Panc1 (cell line): ENCODE data around the gene PRKACA. TPM values are rescaled to one million over a fixed set of nuclear protein-coding genes. Genes with fewer than 3 reads are reported as not detected.

Source experiments
- ATAC-seq: fragments of 200-7000 bp; cut with Tn5 transposase; 2 replicates; pipeline ENCODE4 v1.9.1; 2020; ENCODE audit warnings: mild to moderate bottlenecking, moderate library complexity
- BruUV-seq: library from RNA; stranded (reverse); fragments of 400-500 nt; replicated peaks from 2 replicates; lab custom pipeline; 2021; lab: Mats Ljungman, UMichigan
- CTCF ChIA-PET: fragments of 300-600 bp; sonication (Branson Sonifier 250); formaldehyde crosslinking; loops from one replicate; lab custom pipeline; 2022; ENCODE audit warnings: antibody characterized with exemption; lab: Charles Lee
- POLR2A ChIA-PET: fragments of 300-600 bp; sonication (Branson Sonifier 250); formaldehyde crosslinking; loops from one replicate; lab custom pipeline; 2022; ENCODE audit warnings: antibody characterized with exemption; lab: Charles Lee
- DNase-seq: peaks from one replicate; pipeline ENCODE4 v3.0.0-alpha.2; 2010; ENCODE audit warnings: low read depth, low spot score
- H3K27ac ChIP-seq: 2 replicates; pipeline ENCODE4 v1.5.1; 2011; ENCODE audit warnings: mild to moderate bottlenecking, low read length, inconsistent platforms
- H3K27me3 ChIP-seq: fragments of 200-500 bp; sonication (Bioruptor generic); 2 replicates; pipeline ENCODE4 v1.6.0; 2014; ENCODE audit warnings: low read length, inconsistent platforms; ENCODE audit not compliant: control insufficient read depth, insufficient read depth
- H3K36me3 ChIP-seq: fragments of 200-500 bp; sonication (Bioruptor generic); 2 replicates; pipeline ENCODE4 v1.5.1; 2014; ENCODE audit warnings: inconsistent platforms, mild to moderate bottlenecking, low read length, moderate library complexity; ENCODE audit not compliant: control insufficient read depth, insufficient read depth
- H3K4me1 ChIP-seq: 2 replicates; pipeline ENCODE4 v1.5.1; 2011; ENCODE audit warnings: inconsistent platforms, mild to moderate bottlenecking, low read length, moderate library complexity; ENCODE audit not compliant: control insufficient read depth, insufficient read depth
- H3K4me3 ChIP-seq, 2 experiments: 2 replicates each; pipeline ENCODE4 v1.5.1; 2011 to 2012; ENCODE audit warnings: low read depth in 2 of 2, low read length in 2 of 2, mild to moderate bottlenecking in 2 of 2, inconsistent platforms in 1 of 2, moderate library complexity in 1 of 2
- H3K9me3 ChIP-seq: fragments of 200-500 bp; sonication (Bioruptor generic); 2 replicates; pipeline ENCODE4 v1.5.1; 2014; ENCODE audit warnings: low read depth, mild to moderate bottlenecking, inconsistent platforms, low read length, moderate library complexity; ENCODE audit not compliant: control insufficient read depth, insufficient read depth
- POLR2AphosphoS5 ChIP-seq: IDR thresholded peaks from 2 replicates; pipeline ENCODE4 v1.6.1; 2012; ENCODE audit warnings: mild to moderate bottlenecking, low read depth, low read length, moderate library complexity
- SIN3A ChIP-seq: IDR thresholded peaks from 2 replicates; pipeline ENCODE4 v1.6.1; 2012; ENCODE audit warnings: low read depth, mild to moderate bottlenecking, low read length, moderate library complexity, borderline replicate concordance; ENCODE audit not compliant: insufficient read depth
- TCF7L2 ChIP-seq: IDR thresholded peaks from 2 replicates; pipeline ENCODE4 v1.6.1; 2011; ENCODE audit warnings: mild to moderate bottlenecking, low read depth, low read length, inconsistent platforms
- in situ Hi-C: cut with HindIII; loops from 2 replicates; pipeline ENCODE4 v1.10.0; 2016; ENCODE audit warnings: low sequenced_read_pairs, low pct_unique_long_range_greater_than_20kb
- intact Hi-C: fragments of 100-400 bp; cut with micrococcal nuclease; formaldehyde crosslinking; loops from one replicate; pipeline ENCODE4 v1.10.0; 2022; ENCODE audit not compliant: unreplicated experiment
- total RNA-seq: library from RNA; stranded (reverse); gene quantifications from one replicate; pipeline ENCODE4 v1.2.1, GENCODE V29; 2021; ENCODE audit not compliant: unreplicated experiment
- TF ChIP-seq, protein P1 (sequence below): fragments of 450-650 bp; IDR thresholded peaks from 2 replicates; pipeline ENCODE4 v1.5.1; 2017; ENCODE audit warnings: mild to moderate bottlenecking
- TF ChIP-seq, protein P2 (sequence below), 2 experiments: IDR thresholded peaks; 2 replicates each; pipeline ENCODE4 v1.6.1; 2011 to 2012; ENCODE audit warnings: low read depth in 2 of 2, control low read depth in 1 of 2, low read length in 1 of 2, mild to moderate bottlenecking in 1 of 2, moderate library complexity in 1 of 2; ENCODE audit not compliant: insufficient read depth in 1 of 2

The PRKACA gene
- total RNA-seq, 1 experiment from 2014 or later, result 70.8 TPM

DNA sequence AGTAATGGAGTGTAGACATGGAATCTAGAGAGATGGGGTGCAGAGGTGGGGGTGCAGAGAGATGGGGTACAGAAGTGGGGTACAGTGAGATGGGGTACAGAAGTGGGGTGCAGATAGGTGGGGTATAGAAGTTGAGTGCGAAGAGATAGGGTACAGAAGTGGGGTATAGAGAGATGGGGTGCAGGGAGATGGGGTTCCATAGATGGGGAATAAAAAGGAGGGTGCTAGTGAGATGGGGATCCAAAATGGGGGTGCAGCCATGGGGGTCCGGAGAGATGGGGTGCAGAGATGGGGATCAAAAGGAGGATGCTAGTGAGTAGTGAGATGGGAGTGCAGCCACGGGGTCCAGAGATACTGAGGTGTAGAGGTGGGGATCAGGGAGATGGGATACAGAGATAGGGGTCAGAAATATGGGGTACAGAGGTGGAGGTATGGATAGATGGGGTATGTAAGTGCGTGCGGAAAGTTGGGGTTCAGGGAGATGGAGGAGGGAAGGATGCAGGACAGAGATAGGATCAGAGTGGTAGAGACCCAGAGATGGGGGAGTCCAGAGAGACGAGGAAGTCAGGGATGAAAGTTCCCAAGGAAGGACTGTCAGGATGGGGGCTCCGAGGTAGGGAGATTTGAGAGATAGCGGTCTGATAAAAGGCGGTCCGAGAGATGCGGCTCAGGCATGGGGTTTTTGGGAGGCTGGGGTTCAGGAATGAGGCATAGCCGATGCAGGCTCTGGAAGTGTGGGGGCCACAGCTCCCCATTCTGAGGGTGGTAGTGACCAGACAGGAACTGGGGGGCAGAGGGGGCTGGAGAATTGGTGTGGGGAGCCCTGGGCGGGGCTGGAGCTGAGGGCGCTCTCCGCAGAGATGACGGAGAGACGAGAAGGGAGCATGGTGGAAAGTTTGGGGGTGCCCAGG is 59.1 kb downstream of the PRKACA start:
- in situ Hi-C loops, result no loop called here
- Histone ChIP-seq H3K4me3 (peak overlapping the region; percentile 32 to 47), H3K4me1 (peaks cover 5% of the 10 kb centered on the region; the same call in 1 of the 2 replicates), H3K27me3 (no peaks in the 10 kb centered on the region), H3K9me3 (no peaks in the 10 kb centered on the region), H3K27ac (no peak overlapping the region), H3K36me3 (no peaks in the 10 kb centered on the region)
- BruUV-seq, result no TSS peak
- CTCF ChIA-PET, result interaction anchor here (0.6 kb wide), 1 partner anchor 71 kb away, joined by 7 read pairs; no protein-coding TSS in a partner anchor
- intact Hi-C loops, result no loop called here
- DNase-seq (no peak), ATAC-seq (no peak)
- POLR2A ChIA-PET, result no interaction called here
- TF ChIP-seq TCF7L2 (no peak), POLR2AphosphoS5 (no peak), SIN3A (no peak)
- TF ChIP-seq, protein P1, sequence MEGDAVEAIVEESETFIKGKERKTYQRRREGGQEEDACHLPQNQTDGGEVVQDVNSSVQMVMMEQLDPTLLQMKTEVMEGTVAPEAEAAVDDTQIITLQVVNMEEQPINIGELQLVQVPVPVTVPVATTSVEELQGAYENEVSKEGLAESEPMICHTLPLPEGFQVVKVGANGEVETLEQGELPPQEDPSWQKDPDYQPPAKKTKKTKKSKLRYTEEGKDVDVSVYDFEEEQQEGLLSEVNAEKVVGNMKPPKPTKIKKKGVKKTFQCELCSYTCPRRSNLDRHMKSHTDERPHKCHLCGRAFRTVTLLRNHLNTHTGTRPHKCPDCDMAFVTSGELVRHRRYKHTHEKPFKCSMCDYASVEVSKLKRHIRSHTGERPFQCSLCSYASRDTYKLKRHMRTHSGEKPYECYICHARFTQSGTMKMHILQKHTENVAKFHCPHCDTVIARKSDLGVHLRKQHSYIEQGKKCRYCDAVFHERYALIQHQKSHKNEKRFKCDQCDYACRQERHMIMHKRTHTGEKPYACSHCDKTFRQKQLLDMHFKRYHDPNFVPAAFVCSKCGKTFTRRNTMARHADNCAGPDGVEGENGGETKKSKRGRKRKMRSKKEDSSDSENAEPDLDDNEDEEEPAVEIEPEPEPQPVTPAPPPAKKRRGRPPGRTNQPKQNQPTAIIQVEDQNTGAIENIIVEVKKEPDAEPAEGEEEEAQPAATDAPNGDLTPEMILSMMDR, result no peak
- TF ChIP-seq, protein P2, sequence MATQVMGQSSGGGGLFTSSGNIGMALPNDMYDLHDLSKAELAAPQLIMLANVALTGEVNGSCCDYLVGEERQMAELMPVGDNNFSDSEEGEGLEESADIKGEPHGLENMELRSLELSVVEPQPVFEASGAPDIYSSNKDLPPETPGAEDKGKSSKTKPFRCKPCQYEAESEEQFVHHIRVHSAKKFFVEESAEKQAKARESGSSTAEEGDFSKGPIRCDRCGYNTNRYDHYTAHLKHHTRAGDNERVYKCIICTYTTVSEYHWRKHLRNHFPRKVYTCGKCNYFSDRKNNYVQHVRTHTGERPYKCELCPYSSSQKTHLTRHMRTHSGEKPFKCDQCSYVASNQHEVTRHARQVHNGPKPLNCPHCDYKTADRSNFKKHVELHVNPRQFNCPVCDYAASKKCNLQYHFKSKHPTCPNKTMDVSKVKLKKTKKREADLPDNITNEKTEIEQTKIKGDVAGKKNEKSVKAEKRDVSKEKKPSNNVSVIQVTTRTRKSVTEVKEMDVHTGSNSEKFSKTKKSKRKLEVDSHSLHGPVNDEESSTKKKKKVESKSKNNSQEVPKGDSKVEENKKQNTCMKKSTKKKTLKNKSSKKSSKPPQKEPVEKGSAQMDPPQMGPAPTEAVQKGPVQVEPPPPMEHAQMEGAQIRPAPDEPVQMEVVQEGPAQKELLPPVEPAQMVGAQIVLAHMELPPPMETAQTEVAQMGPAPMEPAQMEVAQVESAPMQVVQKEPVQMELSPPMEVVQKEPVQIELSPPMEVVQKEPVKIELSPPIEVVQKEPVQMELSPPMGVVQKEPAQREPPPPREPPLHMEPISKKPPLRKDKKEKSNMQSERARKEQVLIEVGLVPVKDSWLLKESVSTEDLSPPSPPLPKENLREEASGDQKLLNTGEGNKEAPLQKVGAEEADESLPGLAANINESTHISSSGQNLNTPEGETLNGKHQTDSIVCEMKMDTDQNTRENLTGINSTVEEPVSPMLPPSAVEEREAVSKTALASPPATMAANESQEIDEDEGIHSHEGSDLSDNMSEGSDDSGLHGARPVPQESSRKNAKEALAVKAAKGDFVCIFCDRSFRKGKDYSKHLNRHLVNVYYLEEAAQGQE (IDR thresholded peaks at IDR 0.05; ENCODE audit: insufficient read depth in 1 of 2, low read depth in 2 of 2, low read length in 1 of 2), result no peak

DNA sequence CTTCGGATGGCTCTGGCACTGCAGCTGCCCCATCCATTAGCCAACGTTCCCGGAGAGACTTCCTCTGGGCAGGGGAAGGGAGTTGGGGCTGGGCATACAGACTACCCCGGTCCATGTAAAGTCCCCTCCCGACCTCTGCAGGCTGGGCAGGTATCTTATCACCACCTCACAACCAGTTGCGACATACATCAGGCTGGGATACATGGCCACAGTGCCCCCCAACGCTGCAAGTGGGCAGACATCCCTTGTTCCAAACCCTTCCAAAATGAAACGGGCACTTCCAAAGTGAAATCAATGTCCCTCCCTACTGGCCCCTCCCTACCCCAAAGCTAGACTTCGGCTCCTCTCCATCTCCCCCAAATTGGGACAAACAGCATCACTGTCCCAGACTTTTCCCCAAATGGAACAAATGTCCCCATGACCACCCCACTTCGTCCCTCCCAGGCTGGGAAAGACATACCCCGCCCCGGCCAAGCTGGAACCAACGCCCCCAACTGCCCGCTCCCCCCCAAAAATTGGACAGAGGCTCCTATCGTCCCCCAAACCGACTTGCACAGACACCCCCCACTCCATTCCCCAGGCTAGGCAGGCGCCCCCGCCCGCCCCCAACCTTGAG is 60.7 kb downstream of the PRKACA start:
- intact Hi-C loops (no loop called here), in situ Hi-C loops (no loop called here)
- no TSS peak for BruUV-seq

More for the DNA sequence above, 60.7 kb downstream of the PRKACA start:
- H3K27me3 ChIP-seq, result no peaks in the 10 kb centered on the region
- TF ChIP-seq, protein P2 (IDR thresholded peaks at IDR 0.05; ENCODE audit: insufficient read depth in 1 of 2, low read depth in 2 of 2, low read length in 1 of 2), result no peak
- TF ChIP-seq TCF7L2 (no peak), POLR2AphosphoS5 (no peak), SIN3A (no peak)
- TF ChIP-seq, protein P1, result no peak
- ATAC-seq (no peak), DNase-seq (no peak)
- H3K36me3 ChIP-seq, result no peaks in the 10 kb centered on the region
- peaks cover 5% of the 10 kb centered on the region; the same call in 1 of the 2 replicates for H3K4me1 ChIP-seq
- POLR2A ChIA-PET, result no interaction called here
- CTCF ChIA-PET, result interaction anchor here (0.6 to 0.7 kb wide), 2 partner anchors 155 to 232 kb away, joined by 4 read pairs; no protein-coding TSS in a partner anchor
- peak overlapping the region in 1 of 2 experiments; percentile 24; a peak in 2 of 4 replicates for H3K4me3 ChIP-seq
- H3K9me3 ChIP-seq, result no peaks in the 10 kb centered on the region
- no peak overlapping the region for H3K27ac ChIP-seq
